Uterus (tissue), 2 donors: ENCODE data around the gene SIVA1.

Experiments
- POLR2A ChIP-seq, 2 donors: fragments of 450-650 bp; IDR thresholded peaks; one replicate each; pipeline ENCODE4 v1.6.1; 2016; ENCODE audit warnings: antibody characterized with exemption in 2 of 2, mild to moderate bottlenecking in 1 of 2, moderate library complexity in 1 of 2
- TF ChIP-seq, protein P1 (sequence below), 4 experiments: fragments of 200-600 bp in 2 of 4; fragments of 450-650 bp in 2 of 4; sonication (generic) in 2 of 4; IDR thresholded peaks; one replicate each; pipeline ENCODE4 v1.5.1; 2016 to 2019; ENCODE audit warnings: antibody characterized with exemption in 4 of 4, mild to moderate bottlenecking in 2 of 4, moderate library complexity in 1 of 4

DNA sequence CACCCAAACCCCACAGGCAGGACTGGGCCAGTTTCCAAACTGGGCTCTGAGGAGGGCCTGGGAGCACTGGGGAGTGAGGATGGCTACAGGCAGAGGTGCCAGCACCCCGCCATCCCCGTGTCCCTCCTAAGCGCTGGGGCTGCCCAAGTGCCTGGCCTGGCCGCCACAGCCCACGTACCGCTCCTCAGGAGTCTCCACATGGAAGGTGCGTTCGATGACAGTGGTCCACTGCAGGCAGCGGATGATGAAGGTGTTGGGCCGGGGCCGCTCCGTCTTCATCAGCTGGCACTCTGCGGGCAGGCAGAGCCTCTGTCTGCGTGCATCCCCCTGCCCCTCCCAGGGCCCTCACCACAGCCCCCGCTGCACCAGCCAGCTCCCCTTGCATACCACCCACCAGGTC is 23.5 kb downstream of the SIVA1 start:
- TF ChIP-seq, protein P1, sequence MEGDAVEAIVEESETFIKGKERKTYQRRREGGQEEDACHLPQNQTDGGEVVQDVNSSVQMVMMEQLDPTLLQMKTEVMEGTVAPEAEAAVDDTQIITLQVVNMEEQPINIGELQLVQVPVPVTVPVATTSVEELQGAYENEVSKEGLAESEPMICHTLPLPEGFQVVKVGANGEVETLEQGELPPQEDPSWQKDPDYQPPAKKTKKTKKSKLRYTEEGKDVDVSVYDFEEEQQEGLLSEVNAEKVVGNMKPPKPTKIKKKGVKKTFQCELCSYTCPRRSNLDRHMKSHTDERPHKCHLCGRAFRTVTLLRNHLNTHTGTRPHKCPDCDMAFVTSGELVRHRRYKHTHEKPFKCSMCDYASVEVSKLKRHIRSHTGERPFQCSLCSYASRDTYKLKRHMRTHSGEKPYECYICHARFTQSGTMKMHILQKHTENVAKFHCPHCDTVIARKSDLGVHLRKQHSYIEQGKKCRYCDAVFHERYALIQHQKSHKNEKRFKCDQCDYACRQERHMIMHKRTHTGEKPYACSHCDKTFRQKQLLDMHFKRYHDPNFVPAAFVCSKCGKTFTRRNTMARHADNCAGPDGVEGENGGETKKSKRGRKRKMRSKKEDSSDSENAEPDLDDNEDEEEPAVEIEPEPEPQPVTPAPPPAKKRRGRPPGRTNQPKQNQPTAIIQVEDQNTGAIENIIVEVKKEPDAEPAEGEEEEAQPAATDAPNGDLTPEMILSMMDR (IDR thresholded peaks at IDR 0.05) = no peak
- no peak for TF ChIP-seq POLR2A (IDR thresholded peaks at IDR 0.05)
